ENCODE results near the gene C1orf210.

DNA sequence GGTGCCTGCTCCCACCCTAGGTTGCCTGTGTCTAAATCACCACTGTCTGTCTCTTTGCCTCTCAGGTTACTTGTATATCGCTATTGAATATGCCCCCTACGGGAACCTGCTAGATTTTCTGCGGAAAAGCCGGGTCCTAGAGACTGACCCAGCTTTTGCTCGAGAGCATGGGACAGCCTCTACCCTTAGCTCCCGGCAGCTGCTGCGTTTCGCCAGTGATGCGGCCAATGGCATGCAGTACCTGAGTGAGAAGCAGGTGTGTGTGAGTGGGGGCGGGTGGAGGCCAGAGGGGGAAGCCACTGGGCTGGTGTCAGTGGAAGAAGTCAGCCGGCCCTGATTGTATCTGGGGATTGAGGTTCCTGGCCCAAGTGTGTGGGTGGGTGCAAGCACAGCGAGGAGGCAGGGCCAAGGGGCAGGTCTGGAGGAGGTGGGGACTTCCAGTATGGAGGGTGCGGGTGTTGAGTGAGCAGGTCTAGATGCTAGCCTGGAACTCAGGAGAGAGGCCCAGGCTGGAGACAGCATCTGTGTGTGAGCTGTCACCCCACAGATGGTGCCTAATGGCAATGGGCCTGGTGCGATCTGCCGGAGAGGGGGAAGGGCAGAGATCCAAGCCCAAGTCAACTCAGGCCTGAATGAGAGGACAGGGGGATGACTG is 32.6 kb upstream of the C1orf210 start:
- TF ChIP-seq, protein P1, sequence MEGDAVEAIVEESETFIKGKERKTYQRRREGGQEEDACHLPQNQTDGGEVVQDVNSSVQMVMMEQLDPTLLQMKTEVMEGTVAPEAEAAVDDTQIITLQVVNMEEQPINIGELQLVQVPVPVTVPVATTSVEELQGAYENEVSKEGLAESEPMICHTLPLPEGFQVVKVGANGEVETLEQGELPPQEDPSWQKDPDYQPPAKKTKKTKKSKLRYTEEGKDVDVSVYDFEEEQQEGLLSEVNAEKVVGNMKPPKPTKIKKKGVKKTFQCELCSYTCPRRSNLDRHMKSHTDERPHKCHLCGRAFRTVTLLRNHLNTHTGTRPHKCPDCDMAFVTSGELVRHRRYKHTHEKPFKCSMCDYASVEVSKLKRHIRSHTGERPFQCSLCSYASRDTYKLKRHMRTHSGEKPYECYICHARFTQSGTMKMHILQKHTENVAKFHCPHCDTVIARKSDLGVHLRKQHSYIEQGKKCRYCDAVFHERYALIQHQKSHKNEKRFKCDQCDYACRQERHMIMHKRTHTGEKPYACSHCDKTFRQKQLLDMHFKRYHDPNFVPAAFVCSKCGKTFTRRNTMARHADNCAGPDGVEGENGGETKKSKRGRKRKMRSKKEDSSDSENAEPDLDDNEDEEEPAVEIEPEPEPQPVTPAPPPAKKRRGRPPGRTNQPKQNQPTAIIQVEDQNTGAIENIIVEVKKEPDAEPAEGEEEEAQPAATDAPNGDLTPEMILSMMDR (conservative IDR thresholded peaks at IDR 0.05; ENCODE audit: low read length), result no peak
- TF ChIP-seq EZH2phosphoT487 (IDR thresholded peaks at IDR 0.05; ENCODE audit: borderline replicate concordance), result no peak

All from Loucy (cell line).